Prostate gland (tissue), 2 donors: Measurements from ENCODE around the gene DMRT1. TPM values are rescaled to one million over a fixed set of nuclear protein-coding genes. Genes with fewer than 3 reads are reported as not detected.
"Not testable (repeated sequence)": the region's sequence is repeated elsewhere in the genome, so short reads cannot be mapped to it uniquely, and the experiment has no call there.

Source experiments
- DNase-seq: peaks from one replicate; pipeline ENCODE4 v3.0.0-alpha.2; 2019; ENCODE audit warnings: low spot score
- H3K27ac ChIP-seq, 2 donors: fragments of 200-600 bp; sonication (generic); 2 replicates each; pipeline ENCODE4 v1.5.1; 2017 to 2019
- H3K27me3 ChIP-seq: fragments of 200-600 bp; sonication (generic); replicated peaks from 2 replicates; pipeline ENCODE4 v1.5.1; 2019; ENCODE audit not compliant: insufficient read depth
- H3K36me3 ChIP-seq, 2 donors: fragments of 200-600 bp; sonication (generic); 1 replicate in 1 of 2; 2 replicates in 1 of 2; pipeline versions ENCODE4 v1.5.1 to v1.8.1; 2017 to 2019
- H3K4me1 ChIP-seq: fragments of 200-600 bp; sonication (generic); replicated peaks from 2 replicates; pipeline ENCODE4 v1.5.1; 2019
- H3K4me3 ChIP-seq, 2 donors: fragments of 200-600 bp; sonication (generic); 2 replicates each; pipeline ENCODE4 v1.5.1; 2017 to 2019
- H3K9me3 ChIP-seq: fragments of 200-600 bp; sonication (generic); 2 replicates; pipeline ENCODE4 v1.5.1; 2017
- CTCF ChIP-seq, 4 experiments: fragments of 200-600 bp in 2 of 4; fragments of 450-650 bp in 2 of 4; sonication (generic) in 2 of 4; IDR thresholded peaks; 1 replicate in 3 of 4; 2 replicates in 1 of 4; pipeline ENCODE4 v1.5.1; 2016 to 2019; ENCODE audit warnings: antibody characterized with exemption in 4 of 4, mild to moderate bottlenecking in 2 of 4, moderate library complexity in 2 of 4
- POLR2A ChIP-seq: fragments of 450-650 bp; IDR thresholded peaks from one replicate; pipeline ENCODE4 v1.6.1; 2016; ENCODE audit warnings: antibody characterized with exemption, mild to moderate bottlenecking
- POLR2AphosphoS5 ChIP-seq: sonication (generic); formaldehyde crosslinking; IDR thresholded peaks from one replicate; pipeline ENCODE4 v1.6.1; 2017; ENCODE audit warnings: antibody characterized with exemption
- WGBS: methylation state at CpG from one replicate; pipeline ENCODE4 v1.1.5; 2018; 5-methylcytosine and 5-hydroxymethylcytosine counted together
- intact Hi-C: fragments of 100-400 bp; cut with DNase I; formaldehyde crosslinking; loops from one replicate; pipeline ENCODE4 v1.14.2; 2022
- total RNA-seq, 2 donors: library from RNA; depleted of rRNA; stranded (reverse); fragments of >200 nt; gene quantifications; one replicate each; pipeline ENCODE4 v1.1.0, GENCODE V29; 2016

Gene DMRT1
- total RNA-seq, 2 donors from 2014 or later = 85.9 TPM; not detected in 1

GRCh38 chr9:998299-999110, 157.0 kb downstream of the DMRT1 start:
- H3K4me1 ChIP-seq, H3K27me3 ChIP-seq, H3K9me3 ChIP-seq, DNase-seq, H3K4me3 ChIP-seq, intact Hi-C loops, H3K27ac ChIP-seq, H3K36me3 ChIP-seq: not testable (repeated sequence)
- TF ChIP-seq CTCF (IDR thresholded peaks at IDR 0.05) = peak in 1 of 4 experiments; percentile 41
- 63% methylated on average over 23 of the region's 55 CpGs for WGBS

- no peak for TF ChIP-seq POLR2A
- TF ChIP-seq CTCF (IDR thresholded peaks at IDR 0.05) = no peak
- TF ChIP-seq POLR2AphosphoS5 = no peak
- Histone ChIP-seq H3K27ac (no peak overlapping the region), H3K4me3 (no peak overlapping the region), H3K36me3 (no peaks in the 10 kb centered on the region), H3K4me1 (no peaks in the 10 kb centered on the region), H3K9me3 (no peaks in the 10 kb centered on the region), H3K27me3 (no peaks in the 10 kb centered on the region)
- 80% methylated on average over 4 of the region's 4 CpGs for WGBS
- intact Hi-C loops = loop anchor here (10.0 kb wide), 3 partner anchors 107 to 617 kb away; no protein-coding TSS in a partner anchor
- DNase-seq = no peak
Measured at GRCh38 chr9:1001838-1002237, 160.3 kb downstream of the DMRT1 start.

- DNase-seq = no peak
- Histone ChIP-seq H3K27me3 (no peaks in the 10 kb centered on the region), H3K36me3 (no peaks in the 10 kb centered on the region), H3K4me3 (no peak overlapping the region), H3K9me3 (no peaks in the 10 kb centered on the region), H3K4me1 (no peaks in the 10 kb centered on the region), H3K27ac (no peak overlapping the region)
- TF ChIP-seq POLR2A (no peak), POLR2AphosphoS5 (no peak), CTCF (IDR thresholded peaks at IDR 0.05) (no peak)
- WGBS = 94% methylated on average over 2 of the region's 2 CpGs
- intact Hi-C loops = loop anchor here (10.0 kb wide), 3 partner anchors 108 to 618 kb away; no protein-coding TSS in a partner anchor
Measured at GRCh38 chr9:1002678-1003077, 161.2 kb downstream of the DMRT1 start.

- WGBS = 56% methylated on average over 10 of the region's 10 CpGs
- TF ChIP-seq CTCF (IDR thresholded peaks at IDR 0.05) (peak in 2 of 4 experiments; percentile 49 to 54), POLR2AphosphoS5 (no peak), POLR2A (no peak)
- no peak overlapping the region for H3K4me3 ChIP-seq
- no peak overlapping the region for H3K27ac ChIP-seq
- H3K4me1 ChIP-seq = no peaks in the 10 kb centered on the region
- intact Hi-C loops = loop anchor here (10.0 kb wide), 3 partner anchors 110 to 620 kb away; no protein-coding TSS in a partner anchor
- H3K9me3 ChIP-seq = no peaks in the 10 kb centered on the region
- H3K36me3 ChIP-seq = no peaks in the 10 kb centered on the region
- DNase-seq = no peak
- no peaks in the 10 kb centered on the region for H3K27me3 ChIP-seq
Measured at GRCh38 chr9:1005043-1005667, 163.7 kb downstream of the DMRT1 start.
